Right lung (tissue), 5 donors: ENCODE data around the gene ADGRG2. TPM values are rescaled to one million over a fixed set of nuclear protein-coding genes. Genes with fewer than 3 reads are reported as not detected.

Experiments used
- DNase-seq, 2 donors: peaks; one replicate each; pipeline ENCODE4 v3.0.0-alpha.2; 2013
- polyA plus RNA-seq, 5 donors: library from polyadenylated mRNA; unstranded; fragments of 120-200 nt; gene quantifications; one replicate each; pipeline versions ENCODE4 v1.2.1 to v1.2.3, GENCODE V29; 2013; ENCODE audit warnings: inconsistent platforms in 1 of 5, low replicate concordance in 1 of 5; ENCODE audit not compliant: insufficient read length in 5 of 5, insufficient read depth in 1 of 5

Gene ADGRG2
- polyA plus RNA-seq, 5 donors, result 1.7 to 4.2 (median 3.2) TPM

GRCh38 chrX:18951032-18951431 lies 171.2 kb downstream of the ADGRG2 start:
- no peak for DNase-seq

- no peak for DNase-seq
Measured at GRCh38 chrX:18949944-18950301, 172.3 kb downstream of the ADGRG2 start.

DNA sequence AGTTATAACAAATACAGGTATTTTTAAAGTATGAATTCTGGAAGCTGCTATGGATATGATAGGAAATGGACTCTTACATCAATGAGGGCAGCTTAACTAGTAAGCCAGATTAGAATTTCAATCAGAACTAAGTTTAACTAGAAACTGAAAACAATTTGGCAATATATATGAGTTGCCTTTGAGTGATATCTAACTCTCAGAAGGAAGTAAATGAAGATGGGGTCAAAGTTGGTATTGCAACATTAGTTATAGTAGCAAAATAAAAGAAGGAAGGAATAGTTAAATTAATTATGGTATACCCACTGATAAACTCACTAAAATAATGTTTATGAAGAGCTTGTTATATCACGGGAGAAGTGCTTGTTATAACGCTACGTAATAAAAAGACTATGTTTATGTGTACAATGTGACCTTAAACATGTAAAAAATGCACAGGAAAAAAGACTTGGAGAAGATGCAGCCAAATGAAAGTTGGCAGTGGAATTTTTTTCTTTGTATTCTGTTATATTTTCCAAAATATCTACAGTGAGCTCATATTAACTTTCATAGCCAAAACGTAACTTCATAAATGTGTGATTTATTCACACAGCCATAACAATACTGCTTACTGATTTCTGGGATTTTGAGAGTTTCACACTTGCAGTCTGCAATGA lies 172.9 kb downstream of the ADGRG2 start:
- no peak for DNase-seq

DNA sequence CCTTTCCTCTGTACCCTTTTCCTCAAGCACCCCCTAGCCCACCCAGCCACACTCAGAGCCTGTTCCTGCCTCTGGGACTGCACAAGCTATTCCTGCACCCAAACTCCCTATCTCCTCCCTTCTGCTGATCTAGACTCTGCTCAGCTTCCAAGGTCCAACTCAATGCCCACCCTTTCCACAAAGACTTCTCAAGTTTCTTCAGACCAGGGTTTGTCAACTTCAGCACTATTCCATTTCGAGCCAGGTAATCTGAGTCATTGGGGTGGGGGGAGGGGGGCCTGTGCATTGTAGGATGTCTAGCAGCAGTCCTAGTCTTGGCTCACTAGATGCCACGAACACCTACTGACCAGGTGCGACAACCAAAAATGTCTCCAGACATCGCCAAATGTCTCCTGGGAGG lies 175.7 kb downstream of the ADGRG2 start:
- DNase-seq, result no peak

- DNase-seq, result no peak
Measured at GRCh38 chrX:18946157-18946556, 176.1 kb downstream of the ADGRG2 start.

DNA sequence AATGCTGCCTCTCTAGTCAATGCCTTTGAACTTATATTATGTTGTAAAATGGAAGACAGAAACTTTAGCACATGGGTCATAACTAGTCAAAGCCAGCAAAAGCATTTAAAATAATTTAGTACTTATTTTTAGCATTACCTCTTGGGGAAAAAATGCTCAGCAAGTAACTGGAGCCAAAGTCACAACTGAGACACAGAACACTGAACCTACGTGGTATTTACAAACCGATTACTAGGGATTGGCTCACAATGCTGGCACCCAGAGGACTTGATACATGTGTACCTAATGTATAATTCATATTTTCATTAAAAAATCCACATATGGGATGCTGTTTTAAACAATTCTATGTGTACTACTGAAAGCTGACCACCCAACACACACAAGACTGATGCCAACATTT lies 176.8 kb downstream of the ADGRG2 start:
- DNase-seq, result no peak

GRCh38 chrX:18944482-18944881 lies 177.8 kb downstream of the ADGRG2 start:
- DNase-seq, result no peak

DNA sequence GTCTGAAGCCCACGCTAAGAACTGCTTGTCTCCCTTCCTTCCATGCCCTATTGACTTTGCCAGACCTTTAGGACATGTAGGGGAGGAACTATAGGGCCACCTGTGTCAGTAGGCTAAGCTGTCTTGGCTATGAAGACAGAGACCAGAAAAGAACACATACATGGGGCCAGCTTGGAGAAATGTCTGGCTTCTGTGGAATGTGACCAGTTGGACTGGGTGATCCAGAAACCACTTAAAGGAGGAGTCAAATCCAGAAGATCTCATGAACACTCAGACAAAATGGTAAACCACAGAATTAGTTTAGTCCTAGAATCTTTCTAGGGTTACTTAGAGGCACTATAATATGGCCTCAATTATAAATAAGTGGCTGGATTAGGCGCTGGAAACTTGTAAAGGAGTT lies 180.4 kb downstream of the ADGRG2 start:
- no peak for DNase-seq

Other genes with a start within 250 kb of the ADGRG2 start
- 10 to 100 TPM; 31.8 to 44.1 (median 39.8) TPM for gene PHKA2, start 138.4 kb downstream of the ADGRG2 start, polyA plus RNA-seq
- gene PDHA1, start 221.5 kb upstream of the ADGRG2 start, polyA plus RNA-seq, result 100 to 1,000 TPM; 152 to 180 (median 154) TPM